ENCODE results near the gene HIP1. TPM values are rescaled to one million over a fixed set of nuclear protein-coding genes. Genes with fewer than 3 reads are reported as not detected.
"Not testable (repeated sequence)": the region's sequence is repeated elsewhere in the genome, so short reads cannot be mapped to it uniquely, and the experiment has no call there.

HIP1 gene
- total and polyA plus RNA-seq, 8 donors, result 3.6 to 14.8 (median 5.2) TPM

GRCh38 chr7:75532639-75533038 lies 206.1 kb downstream of the HIP1 start:
- Histone ChIP-seq H3K27me3 (no peaks in the 10 kb centered on the region), H3K4me1 (peaks cover 0 to 2% (median 0%) of the 10 kb centered on the region in 3 donors), H3K9me3 (no peaks in the 10 kb centered on the region), H3K27ac (no peak overlapping the region), H3K36me3 (no peaks in the 10 kb centered on the region), H3K4me3 (no peak overlapping the region)
- WGBS, 2 donors, result 88 to 95% methylated on average over 4 of the region's 4 CpGs
- intact Hi-C loops (cut with DNase I), result no loop called here
- no peak for ATAC-seq
- no peak for DNase-seq
- FAIRE-seq, result no peak
- TF ChIP-seq CTCF (IDR thresholded peaks at IDR 0.05), result no peak

GRCh38 chr7:75531359-75531821 lies 207.4 kb downstream of the HIP1 start:
- no peaks in the 10 kb centered on the region for H3K36me3 ChIP-seq
- H3K27me3 ChIP-seq, result no peaks in the 10 kb centered on the region
- H3K9me3 ChIP-seq, result no peaks in the 10 kb centered on the region
- FAIRE-seq, result no peak
- H3K4me1 ChIP-seq, result peaks cover 0 to 7% (median 4%) of the 10 kb centered on the region in 3 donors
- no peak overlapping the region for H3K4me3 ChIP-seq
- H3K27ac ChIP-seq, result no peak overlapping the region
- DNase-seq, result no peak
- intact Hi-C loops (cut with DNase I), result no loop called here
- TF ChIP-seq CTCF (IDR thresholded peaks at IDR 0.05), result no peak
- 64 to 75% methylated on average over 6 of the region's 6 CpGs for WGBS, 2 donors
- ATAC-seq, result no peak

GRCh38 chr7:75527224-75527722 lies 211.5 kb downstream of the HIP1 start:
- Histone ChIP-seq H3K4me1 (peaks cover 0 to 10% (median 4%) of the 10 kb centered on the region in 3 donors), H3K4me3 (peak overlapping the region; percentile 56 to 99 (median 94)), H3K36me3 (peaks cover 3 to 16% (median 4%) of the 10 kb centered on the region in 3 donors), H3K27ac (peak overlapping the region; percentile 41 to 84 (median 70))
- intact Hi-C loops (cut with DNase I); H3K27me3 ChIP-seq; H3K9me3 ChIP-seq; FAIRE-seq: not testable (repeated sequence)
- peak in 1 of 4 donors; percentile 8 for ATAC-seq
- WGBS, 2 donors, result 0 to 1% methylated on average over 36 to 37 of the region's 37 CpGs
- peak in 3 of 6 donors; percentile 23 to 60 (median 26) for DNase-seq

- ATAC-seq; H3K9me3 ChIP-seq; FAIRE-seq; H3K27me3 ChIP-seq; H3K4me3 ChIP-seq; H3K4me1 ChIP-seq; DNase-seq; H3K27ac ChIP-seq; intact Hi-C loops (cut with DNase I): not testable (repeated sequence)
- H3K36me3 ChIP-seq, result peaks cover 3 to 16% (median 4%) of the 10 kb centered on the region in 3 donors
Measured at GRCh38 chr7:75521727-75522126, 217.0 kb downstream of the HIP1 start.

- DNase-seq; H3K27me3 ChIP-seq; ATAC-seq; H3K4me1 ChIP-seq; H3K27ac ChIP-seq; intact Hi-C loops (cut with DNase I); FAIRE-seq; H3K9me3 ChIP-seq; H3K4me3 ChIP-seq: not testable (repeated sequence)
- peaks cover 1 to 11% (median 3%) of the 10 kb centered on the region in 3 donors for H3K36me3 ChIP-seq
- 30 to 31% methylated on average over 2 of the region's 2 CpGs for WGBS, 2 donors
Measured at GRCh38 chr7:75518842-75519241, 219.9 kb downstream of the HIP1 start.

- intact Hi-C loops (cut with DNase I); H3K36me3 ChIP-seq; H3K27ac ChIP-seq; ATAC-seq; H3K4me3 ChIP-seq; H3K4me1 ChIP-seq; FAIRE-seq; DNase-seq; H3K27me3 ChIP-seq; H3K9me3 ChIP-seq: not testable (repeated sequence)
- WGBS, 2 donors, result 97 to 100% methylated on average over 2 of the region's 4 CpGs
Measured at GRCh38 chr7:75509033-75509432, 229.7 kb downstream of the HIP1 start.

GRCh38 chr7:75492020-75492419 lies 246.7 kb downstream of the HIP1 start, which contains the start of gene SPDYE5:
Gene SPDYE5, plus strand, starts transcription at chr7:75492320. Its CDS starts 1,728 bp downstream, at chr7:75494048.
- ATAC-seq; H3K9me3 ChIP-seq; FAIRE-seq; intact Hi-C loops (cut with DNase I); H3K36me3 ChIP-seq; H3K27me3 ChIP-seq; H3K27ac ChIP-seq; H3K4me3 ChIP-seq; H3K4me1 ChIP-seq; DNase-seq: not testable (repeated sequence)
- WGBS, 2 donors, result 76 to 77% methylated on average over 4 to 5 of the region's 6 CpGs

GRCh38 chr7:75485979-75486643 lies 252.6 kb downstream of the HIP1 start, which contains the start of gene POM121C:
Gene POM121C, minus strand, starts transcription at chr7:75486299. Its CDS starts 44,803 bp downstream, at chr7:75441496.
- FAIRE-seq; H3K4me1 ChIP-seq; H3K9me3 ChIP-seq; intact Hi-C loops (cut with DNase I); H3K36me3 ChIP-seq; H3K27me3 ChIP-seq: not testable (repeated sequence)
- peak within 1 kb of the TSS; percentile 69 to 84 (median 80) for H3K4me3 ChIP-seq
- peak; percentile 100 for ATAC-seq
- WGBS, 2 donors, result 0 to 1% methylated on average over 36 to 49 of the region's 49 CpGs
- peak within 1 kb of the TSS; percentile 52 to 83 (median 68) for H3K27ac ChIP-seq
- peak; percentile 91 to 99 (median 92) for DNase-seq

- H3K27me3 ChIP-seq; FAIRE-seq; H3K4me1 ChIP-seq; intact Hi-C loops (cut with DNase I); H3K9me3 ChIP-seq; ATAC-seq; H3K36me3 ChIP-seq: not testable (repeated sequence)
- peak overlapping the region; percentile 52 to 83 (median 68) for H3K27ac ChIP-seq
- WGBS, 2 donors, result 0 to 1% methylated on average over 24 to 27 of the region's 32 CpGs
- peak in 3 of 6 donors; percentile 3 to 21 (median 17) for DNase-seq
- H3K4me3 ChIP-seq, result peak overlapping the region; percentile 69 to 84 (median 80)
Measured at GRCh38 chr7:75485355-75485978, 253.3 kb downstream of the HIP1 start.

Measured in pancreas (tissue), 10 donors.